Measurements from ENCODE around the gene SATB1. TPM values are rescaled to one million over a fixed set of nuclear protein-coding genes. Genes with fewer than 3 reads are reported as not detected.

SATB1 gene
- total and polyA plus RNA-seq, 2 of the 8 experiments (the other 6 are each of a cell fraction or from before 2014, with no cell fraction given): 18.8 to 28.0 TPM

- Histone ChIP-seq H2AK5ac (ENCODE audit: low read depth, low read length) (no peak overlapping the region), H3K56ac (replicated peaks; ENCODE audit: insufficient read length, low read depth, low read length) (no peak overlapping the region), H3K27me3 (replicated peaks in 1 of 4; ENCODE audit: control insufficient read depth in 3 of 4, extremely low read depth in 1 of 4, insufficient read depth in 3 of 4, low read length in 3 of 4) (peaks cover 0 to 11% (median 9%) of the 10 kb centered on the region in 4 experiments; a peak in 6 of 7 replicates), H3K9ac (replicated peaks in 1 of 4; ENCODE audit: extremely low read depth in 1 of 4, low read depth in 3 of 4, low read length in 3 of 4) (no peak overlapping the region), H3K4ac (replicated peaks; ENCODE audit: insufficient read length, low read depth, low read length) (no peak overlapping the region), H3K23me2 (ENCODE audit: low read depth, low read length) (peaks cover 5% of the 10 kb centered on the region; the same call in 1 of the 2 replicates), H2BK20ac (ENCODE audit: low read length) (no peak overlapping the region), H3K79me2 (ENCODE audit: control insufficient read depth in 1 of 2, insufficient read depth in 2 of 2, low read length in 2 of 2) (peaks cover 0 to 11% of the 10 kb centered on the region in 2 experiments; a peak in 2 of 4 replicates), H3K14ac (ENCODE audit: insufficient read length) (no peak overlapping the region), H2BK12ac (ENCODE audit: low read depth, low read length) (no peak overlapping the region), H4K20me1 (replicated peaks in 1 of 2; ENCODE audit: control insufficient read depth in 1 of 2, insufficient read depth in 2 of 2, low read length in 2 of 2) (no peaks in the 10 kb centered on the region), H3K79me1 (ENCODE audit: low read depth, low read length) (no peaks in the 10 kb centered on the region), H3K4me3 (ENCODE audit: extremely low read depth in 1 of 4, insufficient read depth in 2 of 4, low read depth in 3 of 4, low read length in 4 of 4) (no peak overlapping the region), H3K23ac (ENCODE audit: insufficient read length) (no peak overlapping the region), H2AFZ (ENCODE audit: low read length) (no peak overlapping the region), H3K27ac (ENCODE audit: low read depth, low read length) (no peak overlapping the region), H3K4me1 (replicated peaks in 1 of 4; ENCODE audit: control insufficient read depth in 3 of 4, insufficient read depth in 4 of 4, low read length in 3 of 4) (peaks cover 0 to 13% (median 5%) of the 10 kb centered on the region in 4 experiments; a peak in 4 of 7 replicates), H3K4me2 (ENCODE audit: insufficient read depth in 1 of 2, low read depth in 2 of 2, low read length in 2 of 2) (no peak overlapping the region), H4K8ac (ENCODE audit: extremely low read depth, insufficient read depth, low read length) (no peak overlapping the region), H4K5ac (ENCODE audit: insufficient read length, low read depth, low read length) (no peak overlapping the region), H2BK120ac (replicated peaks; ENCODE audit: low read depth, low read length) (no peak overlapping the region), H4K91ac (replicated peaks; ENCODE audit: insufficient read length, low read length) (no peak overlapping the region), H2BK15ac (ENCODE audit: low read length) (no peak overlapping the region), H3K18ac (ENCODE audit: extremely low read depth, low read length) (no peak overlapping the region), H3K9me3 (ENCODE audit: insufficient read depth in 2 of 2, low read depth in 1 of 2, low read length in 1 of 2) (no peaks in the 10 kb centered on the region), H2BK5ac (ENCODE audit: low read depth, low read length) (no peak overlapping the region), H3K36me3 (ENCODE audit: control insufficient read depth in 2 of 4, insufficient read depth in 4 of 4, low read length in 3 of 4) (no peaks in the 10 kb centered on the region)
- 75% methylated on average over 6 of the region's 6 CpGs; no CpG with 5 or more reads in 1 of the 2 experiments for WGBS, 2 experiments (ENCODE audit: extremely low coverage in 1 of 2, insufficient coverage in 1 of 2, insufficient read length in 1 of 2, insufficient replicate concordance in 2 of 2, low coverage in 1 of 2, low lambda C conversion rate in 2 of 2, missing lambda C conversion rate in 1 of 2)
- ChIA-PET POLR2A (ENCODE audit: partially characterized antibody) (interaction anchor here (0.7 kb wide), 1 partner anchor 17 kb away, joined by 3 read pairs; no protein-coding TSS in a partner anchor), CTCF (ENCODE audit: partially characterized antibody) (no interaction called here)
- DNase-seq (ENCODE audit: low read depth in 1 of 2, low spot score in 2 of 2) (no peak), FAIRE-seq (no peak)
- TF ChIP-seq GABPA (IDR thresholded peaks at IDR 0.05; ENCODE audit: borderline replicate concordance, insufficient read depth, low read length): no peak
- TF ChIP-seq BACH1 (IDR thresholded peaks at IDR 0.05; ENCODE audit: low read length): no peak
- TF ChIP-seq TAF1 (IDR thresholded peaks at IDR 0.05; ENCODE audit: low read depth, low read length): no peak
- TF ChIP-seq SIN3A (conservative IDR thresholded peaks at IDR 0.05 in 1 of 2, IDR thresholded peaks at IDR 0.05 in 1 of 2; ENCODE audit: low read depth in 1 of 2, low read length in 2 of 2): no peak
Observed at GRCh38 chr3:18438586-18438985, 13.4 kb upstream of the SATB1 start.

Data from H1 (cell line).